HG03558 (cell line): Measurements from ENCODE around the gene SNX3.

Experiments
- ATAC-seq: cut with Tn5 transposase; IDR thresholded peaks from one replicate; pipeline ENCODE4 v1.9.1; 2021; ENCODE audit warnings: moderate number of reproducible peaks; ENCODE audit not compliant: unreplicated experiment; ENCODE audit errors: extremely low read depth

SNX3 gene

GRCh38 chr6:108174371-108175175 lies 86.3 kb downstream of the SNX3 start:
- no peak for ATAC-seq

GRCh38 chr6:108171918-108172516 lies 88.8 kb downstream of the SNX3 start:
- ATAC-seq = no peak

GRCh38 chr6:108171291-108171917 lies 89.4 kb downstream of the SNX3 start:
- no peak for ATAC-seq

- ATAC-seq = no peak
These were observed 90.2 kb downstream of the SNX3 start for GRCh38 chr6:108170332-108171290.

GRCh38 chr6:108169464-108170331 lies 91.1 kb downstream of the SNX3 start:
- no peak for ATAC-seq

DNA sequence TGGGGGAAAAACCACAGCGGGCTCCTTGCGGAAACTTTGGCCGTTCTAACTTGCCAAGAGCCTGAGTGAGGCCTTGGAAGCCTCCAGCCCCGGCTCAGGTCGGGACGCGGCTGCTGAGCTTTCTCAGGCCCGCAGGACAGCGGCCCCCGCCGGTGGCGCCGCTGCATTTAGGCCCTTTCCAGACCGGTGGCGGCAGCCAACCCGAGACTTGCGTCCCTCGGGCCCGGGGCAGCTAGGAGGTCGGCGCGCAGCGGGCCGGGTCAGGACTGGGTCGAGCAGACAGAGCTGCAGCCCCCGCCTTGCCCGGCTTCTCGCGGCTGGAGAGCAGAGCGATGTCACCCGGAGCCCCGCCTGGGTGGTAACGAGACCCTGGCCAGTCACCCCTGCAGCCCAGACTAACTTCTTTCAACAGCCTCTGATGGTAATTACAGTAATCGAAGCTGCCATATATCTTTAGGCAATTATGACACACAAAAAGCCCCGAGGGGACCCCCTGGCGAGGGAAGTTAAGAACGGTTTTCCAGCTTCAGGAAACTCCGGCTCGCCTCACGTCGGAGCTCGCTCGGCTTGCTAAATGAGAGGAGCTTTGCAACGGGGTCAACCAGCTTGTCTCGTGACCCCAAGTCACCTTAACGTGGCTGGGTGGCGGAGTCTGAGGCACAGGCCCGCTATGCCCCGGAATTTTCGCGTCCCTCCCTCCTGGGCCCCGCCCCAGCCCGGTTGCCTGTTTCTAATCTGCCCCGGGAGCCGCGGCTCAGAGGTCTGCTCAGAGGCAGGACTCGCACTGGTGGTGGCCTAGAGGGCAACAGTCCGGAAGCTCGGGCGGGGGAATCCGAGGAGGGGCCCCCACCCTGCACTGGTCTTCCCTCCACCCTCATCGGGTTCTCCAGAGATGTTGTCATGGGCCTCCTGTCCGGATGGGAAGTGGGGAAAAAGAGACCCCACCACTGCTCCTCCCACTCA lies 92.1 kb downstream of the SNX3 start:
- no peak for ATAC-seq

- ATAC-seq = no peak
These were observed 92.8 kb downstream of the SNX3 start for GRCh38 chr6:108168090-108168463.

- ATAC-seq = no peak
These were observed 93.3 kb downstream of the SNX3 start for GRCh38 chr6:108167449-108168089.

DNA sequence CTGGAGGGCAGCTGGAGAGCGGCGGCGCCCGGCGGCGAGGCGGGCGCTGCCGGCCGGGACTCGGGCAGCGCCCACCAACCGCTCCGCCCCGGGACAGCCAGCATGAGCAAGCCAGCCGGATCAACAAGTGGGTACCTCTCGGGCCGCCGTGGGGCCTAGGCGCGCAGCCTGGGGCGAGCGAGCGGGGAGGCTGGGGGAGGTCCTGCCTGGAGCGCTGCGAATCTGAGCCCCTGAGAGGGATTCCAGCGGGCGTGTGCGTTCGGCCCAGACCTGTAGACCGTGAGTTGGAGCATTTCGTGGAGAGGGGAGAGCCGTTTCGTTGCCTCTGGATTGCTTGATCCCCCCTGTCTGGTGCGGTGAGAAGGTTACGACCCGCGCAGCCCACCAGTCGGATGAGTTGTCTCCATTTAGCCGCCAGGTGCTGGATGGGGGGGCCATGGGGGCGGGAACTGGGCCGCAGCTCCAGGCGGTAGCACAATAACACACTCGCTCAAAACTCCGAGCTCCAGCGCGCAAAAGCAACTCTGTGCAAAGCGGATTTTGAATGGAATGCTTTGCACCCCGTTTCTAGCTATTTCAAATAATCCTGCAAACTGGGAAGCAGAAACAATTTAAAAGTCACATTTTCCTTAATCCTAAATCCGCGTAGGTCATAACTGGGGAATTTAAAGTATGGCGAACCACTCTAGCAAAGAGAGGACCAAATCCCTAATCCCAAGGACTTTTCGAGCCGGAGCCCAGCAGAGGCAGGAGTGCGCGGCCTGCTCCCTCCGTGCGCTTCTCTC lies 94.0 kb downstream of the SNX3 start:
- ATAC-seq = no peak

- no peak for ATAC-seq
These were observed 94.9 kb downstream of the SNX3 start, which contains the start of gene NR2E1 for GRCh38 chr6:108165714-108166663. Gene NR2E1 (plus strand): TSS chr6:108166022. CDS start chr6:108166766, 744 bp downstream.

GRCh38 chr6:108164815-108165706 lies 95.8 kb downstream of the SNX3 start:
- no peak for ATAC-seq

- no peak for ATAC-seq
These were observed 96.4 kb downstream of the SNX3 start for GRCh38 chr6:108164543-108164814.

DNA sequence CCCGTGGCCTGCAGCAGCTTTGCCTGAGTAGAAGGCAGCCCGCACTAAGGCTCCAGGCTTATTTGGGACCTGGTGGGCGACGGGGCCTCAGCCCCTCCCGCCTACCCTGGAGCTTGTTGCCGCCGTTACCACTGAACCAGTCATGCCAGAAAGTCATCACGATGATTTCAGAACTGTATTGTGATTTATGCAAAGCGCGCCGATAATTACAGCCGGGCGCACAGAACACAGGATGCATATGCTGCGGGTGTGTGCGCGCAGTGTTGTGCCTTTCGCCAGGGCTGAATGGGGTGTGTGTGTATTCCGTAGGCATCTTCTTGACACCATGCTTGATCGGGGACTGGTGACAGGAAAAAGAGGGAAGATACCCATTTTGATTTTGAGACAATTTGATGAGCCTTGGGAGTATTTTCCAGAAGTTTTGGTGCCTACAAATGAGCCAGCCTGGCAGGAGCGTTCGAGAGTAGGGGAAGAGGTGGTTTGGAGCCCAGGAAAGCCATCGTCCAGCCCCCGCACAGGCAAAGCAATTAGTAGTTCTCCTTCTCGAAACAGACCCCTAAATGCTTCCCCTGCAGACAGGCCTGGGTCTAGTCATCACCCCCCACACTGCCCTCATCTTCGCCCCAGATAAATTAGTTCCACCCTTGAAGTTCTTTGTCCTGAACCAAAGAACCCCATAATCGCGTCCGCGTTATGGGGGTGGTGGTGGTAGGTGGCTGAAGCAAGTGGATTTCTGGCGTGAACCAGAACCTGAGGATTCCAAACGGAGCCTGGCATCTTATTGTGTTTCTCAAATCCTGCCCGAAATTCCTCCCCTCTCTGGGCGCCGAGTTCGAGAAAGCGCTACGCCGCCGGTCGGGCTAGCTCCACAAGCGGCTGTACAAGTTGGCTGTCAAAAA lies 96.9 kb downstream of the SNX3 start:
- no peak for ATAC-seq

- no peak for ATAC-seq
These were observed 97.6 kb downstream of the SNX3 start for GRCh38 chr6:108163267-108163643.
